Upper lobe of right lung (tissue), 1 donor: ENCODE results near the gene UBE2Z. TPM values are rescaled to one million over a fixed set of nuclear protein-coding genes. Genes with fewer than 3 reads are reported as not detected.

ENCODE experiments used
- ATAC-seq: fragments of 200-7000 bp; cut with Tn5 transposase; one replicate; pipeline ENCODE4 v1.9.1; 2020; ENCODE audit warnings: mild to moderate bottlenecking, moderate library complexity
- DNase-seq: peaks from one replicate; pipeline ENCODE4 v3.0.0-alpha.2; 2020
- H3K27ac ChIP-seq: fragments of 200-600 bp; one replicate; pipeline ENCODE4 v1.8.0; 2022
- H3K27me3 ChIP-seq: fragments of 200-600 bp; one replicate; pipeline ENCODE4 v1.8.0; 2022; ENCODE audit warnings: mild to moderate bottlenecking
- H3K36me3 ChIP-seq: fragments of 200-600 bp; one replicate; pipeline ENCODE4 v1.8.0; 2022
- H3K4me1 ChIP-seq: fragments of 200-600 bp; one replicate; pipeline ENCODE4 v1.8.0; 2022
- H3K4me3 ChIP-seq: fragments of 200-600 bp; one replicate; pipeline ENCODE4 v1.8.0; 2022; ENCODE audit warnings: mild to moderate bottlenecking
- H3K9me3 ChIP-seq: fragments of 200-600 bp; one replicate; pipeline ENCODE4 v1.8.0; 2022
- CTCF ChIP-seq: fragments of 200-600 bp; IDR thresholded peaks from one replicate; pipeline ENCODE4 v1.8.0; 2022; ENCODE audit warnings: antibody characterized with exemption
- intact Hi-C: fragments of 100-400 bp; cut with DNase I; formaldehyde crosslinking; loops from one replicate; pipeline ENCODE4 v1.11.0; 2022
- total RNA-seq: library from RNA; stranded (reverse); fragmentation: NEBNext Ultra II Directional; extraction: Animal tissue kit (Norgen Biotek cat#: 25700); gene quantifications from one replicate; pipeline ENCODE4 v1.2.1, GENCODE V29; 2021
- donor health status: DM: no; HTN: yes; CAD: no; lungs with severe emphysema.

Gene UBE2Z
- total RNA-seq, 1 donor from 2014 or later, result 61.3 TPM

GRCh38 chr17:48893646-48894508 is 14.3 kb upstream of the UBE2Z start:
- no peaks in the 10 kb centered on the region for H3K9me3 ChIP-seq
- no peak for TF ChIP-seq CTCF
- intact Hi-C loops, result no loop called here
- ATAC-seq, result no peak
- peaks cover 7% of the 10 kb centered on the region for H3K4me1 ChIP-seq
- no peaks in the 10 kb centered on the region for H3K27me3 ChIP-seq
- H3K36me3 ChIP-seq, result peaks cover 23% of the 10 kb centered on the region
- no peak overlapping the region for H3K27ac ChIP-seq
- peak overlapping the region; percentile 81 for H3K4me3 ChIP-seq
- DNase-seq, result no peak

GRCh38 chr17:48894886-48895285 is 13.3 kb upstream of the UBE2Z start:
- H3K27ac ChIP-seq, result no peak overlapping the region
- peaks cover 23% of the 10 kb centered on the region for H3K36me3 ChIP-seq
- no peak overlapping the region for H3K4me3 ChIP-seq
- H3K27me3 ChIP-seq, result no peaks in the 10 kb centered on the region
- TF ChIP-seq CTCF, result no peak
- intact Hi-C loops, result no loop called here
- H3K9me3 ChIP-seq, result no peaks in the 10 kb centered on the region
- DNase-seq (no peak), ATAC-seq (no peak)
- H3K4me1 ChIP-seq, result peaks cover 7% of the 10 kb centered on the region

GRCh38 chr17:48901241-48901640 is 7.0 kb upstream of the UBE2Z start:
- Histone ChIP-seq H3K36me3 (peaks cover 6% of the 10 kb centered on the region), H3K27ac (no peak overlapping the region), H3K9me3 (no peaks in the 10 kb centered on the region), H3K27me3 (no peaks in the 10 kb centered on the region), H3K4me3 (no peak overlapping the region), H3K4me1 (no peaks in the 10 kb centered on the region)
- TF ChIP-seq CTCF, result no peak
- intact Hi-C loops, result no loop called here
- DNase-seq, result no peak
- ATAC-seq, result no peak

GRCh38 chr17:48903401-48903800 is 4.8 kb upstream of the UBE2Z start:
- no peaks in the 10 kb centered on the region for H3K4me1 ChIP-seq
- TF ChIP-seq CTCF, result no peak
- no peaks in the 10 kb centered on the region for H3K27me3 ChIP-seq
- no peaks in the 10 kb centered on the region for H3K9me3 ChIP-seq
- intact Hi-C loops, result no loop called here
- no peak overlapping the region for H3K27ac ChIP-seq
- H3K36me3 ChIP-seq, result no peaks in the 10 kb centered on the region
- DNase-seq, result no peak
- H3K4me3 ChIP-seq, result no peak overlapping the region
- ATAC-seq, result no peak

- ATAC-seq (no peak), DNase-seq (no peak)
- H3K9me3 ChIP-seq, result no peaks in the 10 kb centered on the region
- no peaks in the 10 kb centered on the region for H3K27me3 ChIP-seq
- no peak overlapping the region for H3K27ac ChIP-seq
- H3K4me3 ChIP-seq, result no peak overlapping the region
- H3K4me1 ChIP-seq, result peaks cover 3% of the 10 kb centered on the region
- intact Hi-C loops, result no loop called here
- no peaks in the 10 kb centered on the region for H3K36me3 ChIP-seq
- no peak for TF ChIP-seq CTCF
These were observed 3.8 kb upstream of the UBE2Z start for GRCh38 chr17:48904428-48904827.
